OCI-M2 (cell line): Measurements from ENCODE around the gene ELOVL4.

Experiments used
- DNase-seq: peaks from one replicate; lab custom pipeline; 2025; ENCODE audit not compliant: unreplicated experiment; lab: John Stamatoyannopoulos, UW

Gene ELOVL4

GRCh38 chr6:79947191-79948186 is at the start of gene ELOVL4:
TSS of gene ELOVL4 (minus strand) at chr6:79947553. CDS start at chr6:79947279, 274 bp downstream.
- DNase-seq = no peak

GRCh38 chr6:79993911-79994309 is 46.6 kb upstream of the ELOVL4 start:
- no peak for DNase-seq

- no peak for DNase-seq
Observed at GRCh38 chr6:79993012-79993910, 45.9 kb upstream of the ELOVL4 start.

- DNase-seq = no peak
Observed at GRCh38 chr6:79989641-79990040, 42.3 kb upstream of the ELOVL4 start.

- DNase-seq = no peak
Observed at GRCh38 chr6:79985128-79985527, 37.8 kb upstream of the ELOVL4 start.

GRCh38 chr6:79984261-79984660 is 36.9 kb upstream of the ELOVL4 start:
- DNase-seq = no peak

GRCh38 chr6:79981652-79982051 is 34.3 kb upstream of the ELOVL4 start:
- DNase-seq = no peak

GRCh38 chr6:79971193-79971592 is 23.8 kb upstream of the ELOVL4 start:
- no peak for DNase-seq

- DNase-seq = no peak
Observed at GRCh38 chr6:79969784-79970183, 22.4 kb upstream of the ELOVL4 start.

- DNase-seq = no peak
Observed at GRCh38 chr6:79967178-79967577, 19.8 kb upstream of the ELOVL4 start.

GRCh38 chr6:79964607-79965081 is 17.3 kb upstream of the ELOVL4 start:
- DNase-seq = no peak

GRCh38 chr6:79954849-79955248 is 7.5 kb upstream of the ELOVL4 start:
- no peak for DNase-seq

GRCh38 chr6:79949233-79949632 is 1.9 kb upstream of the ELOVL4 start:
- peak; percentile 41 for DNase-seq

GRCh38 chr6:79946272-79947190 is 822 bp downstream of the ELOVL4 start:
- no peak for DNase-seq

- no peak for DNase-seq
Observed at GRCh38 chr6:79943133-79943532, 4.2 kb downstream of the ELOVL4 start.

GRCh38 chr6:79941489-79942151 is 5.7 kb downstream of the ELOVL4 start:
- DNase-seq = no peak

- DNase-seq = no peak
Observed at GRCh38 chr6:79928478-79928998, 18.8 kb downstream of the ELOVL4 start.

GRCh38 chr6:79927758-79928157 is 19.6 kb downstream of the ELOVL4 start:
- DNase-seq = no peak

- DNase-seq = no peak
Observed at GRCh38 chr6:79923270-79923669, 24.1 kb downstream of the ELOVL4 start.

- no peak for DNase-seq
Observed at GRCh38 chr6:79922018-79922417, 25.3 kb downstream of the ELOVL4 start.
